GM12892 (cell line): ENCODE data around the gene TRIM13.
"Not testable (repeated sequence)": the region's sequence is repeated elsewhere in the genome, so short reads cannot be mapped to it uniquely, and the experiment has no call there.

Source experiments
- POLR2A ChIP-seq: IDR thresholded peaks from 2 replicates; pipeline ENCODE4 v1.6.1; 2011; ENCODE audit warnings: low read depth, low read length, control low read depth
- POLR2AphosphoS5 ChIP-seq: IDR thresholded peaks from 2 replicates; pipeline ENCODE4 v1.6.1; 2011; ENCODE audit warnings: low read depth, low read length, control low read depth
- TAF1 ChIP-seq: IDR thresholded peaks from 2 replicates; pipeline ENCODE4 v1.6.1; 2011; ENCODE audit warnings: low read depth, mild to moderate bottlenecking, control low read depth, low read length, borderline replicate concordance

GRCh38 chr13:50062336-50062735 is 65.5 kb downstream of the TRIM13 start:
- TF ChIP-seq POLR2A, POLR2AphosphoS5, TAF1: not testable (repeated sequence)
